NT2/D1 (cell line): ENCODE measurements around the gene MPRIP.

ENCODE experiments used
- DNase-seq: peaks from one replicate; pipeline ENCODE4 v3.0.0-alpha.2; 2011; ENCODE audit warnings: low read depth, low spot score
- H3K27me3 ChIP-seq: 2 replicates; pipeline ENCODE4 v1.6.0; 2011; ENCODE audit warnings: mild to moderate bottlenecking; ENCODE audit not compliant: insufficient read length, insufficient read depth
- H3K36me3 ChIP-seq: 2 replicates; pipeline ENCODE4 v1.6.1; 2011; ENCODE audit warnings: mild to moderate bottlenecking, low read length, mixed read lengths; ENCODE audit not compliant: insufficient read depth, insufficient read length
- H3K4me1 ChIP-seq: 2 replicates; pipeline ENCODE4 v1.5.1; 2011; ENCODE audit not compliant: insufficient read depth, insufficient read length
- H3K4me3 ChIP-seq: 2 replicates; pipeline ENCODE4 v1.5.1; 2011; ENCODE audit warnings: low read depth; ENCODE audit not compliant: insufficient read length
- H3K9ac ChIP-seq: 2 replicates; pipeline ENCODE4 v1.6.0; 2011; ENCODE audit warnings: low read depth; ENCODE audit not compliant: insufficient read length
- H3K9me3 ChIP-seq: 2 replicates; pipeline ENCODE4 v1.5.1; 2011; ENCODE audit warnings: mild to moderate bottlenecking, low read length; ENCODE audit not compliant: insufficient read depth
- SUZ12 ChIP-seq: IDR thresholded peaks from 2 replicates; pipeline ENCODE4 v1.6.1; 2011; ENCODE audit not compliant: insufficient read length, insufficient read depth; ENCODE audit errors: extremely low read depth
- YY1 ChIP-seq: IDR thresholded peaks from 2 replicates; pipeline ENCODE4 v1.6.1; 2011; ENCODE audit not compliant: insufficient read length, insufficient read depth
- ZNF274 ChIP-seq: IDR thresholded peaks from 2 replicates; pipeline ENCODE4 v1.6.1; 2011; ENCODE audit warnings: mild to moderate bottlenecking, low read depth, low read length

The MPRIP gene

GRCh38 chr17:17039911-17040310 is 2.3 kb upstream of the MPRIP start:
- H3K4me3 ChIP-seq = no peak overlapping the region
- H3K9me3 ChIP-seq = no peaks in the 10 kb centered on the region
- peaks cover 10% of the 10 kb centered on the region for H3K27me3 ChIP-seq
- H3K9ac ChIP-seq = no peak overlapping the region
- no peaks in the 10 kb centered on the region for H3K36me3 ChIP-seq
- DNase-seq = no peak
- TF ChIP-seq SUZ12 = no peak
- TF ChIP-seq YY1 = no peak
- no peak for TF ChIP-seq ZNF274
- peaks cover under 1% of the 10 kb centered on the region for H3K4me1 ChIP-seq

DNA sequence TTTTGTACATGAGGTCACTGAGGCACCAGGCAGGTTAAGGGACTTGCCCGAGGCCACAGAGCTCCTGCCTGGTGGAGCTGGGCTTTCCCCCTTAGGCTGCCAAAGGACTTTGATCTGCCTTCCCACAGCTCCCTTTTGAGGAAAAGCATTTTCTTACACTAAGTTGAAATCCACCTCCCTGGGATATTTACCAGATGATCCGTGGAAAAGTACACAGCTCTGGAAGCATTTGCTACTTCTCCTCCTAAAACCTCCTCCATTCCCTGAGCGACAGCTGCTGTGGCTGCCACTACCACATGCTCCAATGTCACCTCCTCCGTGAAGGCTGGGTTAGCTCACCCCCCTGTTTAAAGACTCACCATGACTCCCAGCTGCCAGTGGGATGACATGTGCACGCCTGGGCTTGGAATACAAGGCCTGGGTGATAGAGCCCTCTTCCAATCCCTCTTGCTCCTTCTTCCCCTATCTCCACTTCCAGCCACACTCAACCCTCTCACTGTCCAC is 1.2 kb upstream of the MPRIP start:
- no peaks in the 10 kb centered on the region for H3K36me3 ChIP-seq
- TF ChIP-seq ZNF274 (no peak), SUZ12 (no peak), YY1 (no peak)
- peaks cover 2% of the 10 kb centered on the region for H3K4me1 ChIP-seq
- H3K4me3 ChIP-seq = no peak overlapping the region
- H3K27me3 ChIP-seq = peaks cover 10% of the 10 kb centered on the region
- H3K9ac ChIP-seq = no peak overlapping the region
- H3K9me3 ChIP-seq = peaks cover under 1% of the 10 kb centered on the region; the same call in 1 of the 2 replicates
- no peak for DNase-seq

GRCh38 chr17:17041571-17042383 is 480 bp upstream of the MPRIP start:
- no peaks in the 10 kb centered on the region for H3K36me3 ChIP-seq
- peaks cover 10% of the 10 kb centered on the region for H3K27me3 ChIP-seq
- H3K9ac ChIP-seq = peak overlapping the region; percentile 26
- TF ChIP-seq YY1 = no peak
- no peak for TF ChIP-seq SUZ12
- no peak for TF ChIP-seq ZNF274
- peak overlapping the region; percentile 26 for H3K4me3 ChIP-seq
- H3K4me1 ChIP-seq = peaks cover 2% of the 10 kb centered on the region
- peak; percentile 87 for DNase-seq
- peaks cover 8% of the 10 kb centered on the region; the same call in 1 of the 2 replicates for H3K9me3 ChIP-seq

DNA sequence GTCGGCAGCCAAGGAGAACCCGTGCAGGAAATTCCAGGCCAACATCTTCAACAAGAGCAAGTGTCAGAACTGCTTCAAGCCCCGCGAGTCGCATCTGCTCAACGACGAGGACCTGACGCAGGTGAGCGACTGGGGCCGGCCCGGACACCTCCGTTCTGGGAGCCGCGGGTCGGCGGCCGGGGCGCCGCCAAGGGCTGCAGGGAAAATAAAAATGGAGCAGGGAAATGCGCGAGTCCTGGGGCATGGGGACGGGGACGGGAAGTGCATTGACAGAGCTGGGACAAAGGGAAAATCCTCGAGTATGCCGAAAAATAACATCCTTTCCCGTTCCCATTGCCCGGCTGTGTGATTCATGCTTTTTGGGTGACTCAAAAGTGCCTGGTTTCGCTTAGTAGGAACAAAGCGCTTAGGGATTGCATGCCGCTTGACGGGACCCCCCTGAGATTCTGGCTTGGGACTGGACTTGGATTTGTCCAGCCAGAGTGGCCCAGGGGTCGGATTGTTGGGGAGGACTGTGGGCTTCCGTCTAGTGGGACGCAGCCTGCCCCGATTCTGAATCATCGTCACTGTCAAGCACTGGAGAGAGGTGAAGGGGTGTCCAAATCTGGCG is 699 bp downstream of the MPRIP start:
- H3K4me1 ChIP-seq = peaks cover 2% of the 10 kb centered on the region
- no peak for TF ChIP-seq SUZ12
- no peak for TF ChIP-seq ZNF274
- TF ChIP-seq YY1 = no peak
- peaks cover 9% of the 10 kb centered on the region; the same call in 1 of the 2 replicates for H3K9me3 ChIP-seq
- peak overlapping the region; percentile 72 for H3K4me3 ChIP-seq
- H3K9ac ChIP-seq = peak overlapping the region; percentile 87
- no peak for DNase-seq
- H3K36me3 ChIP-seq = no peaks in the 10 kb centered on the region
- H3K27me3 ChIP-seq = peaks cover 10% of the 10 kb centered on the region

DNA sequence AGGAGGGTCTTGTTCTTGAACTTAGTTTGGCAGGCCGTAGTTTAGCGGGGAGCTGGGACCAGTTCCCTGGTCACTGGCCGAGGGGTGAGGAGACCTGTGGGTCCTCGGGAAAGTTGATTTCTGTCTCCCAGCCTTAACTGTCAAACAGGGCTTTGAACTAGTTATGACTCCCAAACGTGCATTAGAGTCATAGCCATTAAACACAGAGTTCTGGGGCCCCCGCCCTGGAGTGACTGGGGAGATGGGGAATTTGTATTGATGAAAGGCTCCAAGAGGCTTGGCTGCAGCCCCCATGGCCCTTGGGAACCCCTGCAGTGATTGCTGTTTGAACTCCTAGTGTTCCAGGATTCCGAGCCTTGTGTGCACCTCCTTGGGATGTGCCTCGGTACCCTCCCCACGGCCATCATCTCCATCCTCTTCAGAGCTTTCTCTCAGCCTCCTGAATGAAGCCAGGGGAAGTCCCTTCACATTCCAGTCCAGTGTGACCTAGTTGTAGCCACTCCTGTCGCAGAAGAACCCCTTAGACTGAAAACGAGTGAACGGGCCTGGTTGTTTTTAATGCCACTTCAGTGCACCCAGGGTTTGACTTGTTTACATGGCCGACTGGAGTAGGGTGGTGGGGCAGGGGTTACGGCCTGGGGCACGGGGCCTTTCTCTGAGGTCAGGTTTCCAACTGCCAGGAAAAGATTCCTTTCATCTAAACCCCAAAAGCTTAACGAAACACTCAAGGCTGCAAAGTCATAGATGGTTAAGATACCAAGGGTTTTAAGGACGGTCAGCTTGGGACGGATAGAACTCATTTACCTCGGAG is 1.4 kb downstream of the MPRIP start:
- no peak for DNase-seq
- no peak for TF ChIP-seq ZNF274

DNA sequence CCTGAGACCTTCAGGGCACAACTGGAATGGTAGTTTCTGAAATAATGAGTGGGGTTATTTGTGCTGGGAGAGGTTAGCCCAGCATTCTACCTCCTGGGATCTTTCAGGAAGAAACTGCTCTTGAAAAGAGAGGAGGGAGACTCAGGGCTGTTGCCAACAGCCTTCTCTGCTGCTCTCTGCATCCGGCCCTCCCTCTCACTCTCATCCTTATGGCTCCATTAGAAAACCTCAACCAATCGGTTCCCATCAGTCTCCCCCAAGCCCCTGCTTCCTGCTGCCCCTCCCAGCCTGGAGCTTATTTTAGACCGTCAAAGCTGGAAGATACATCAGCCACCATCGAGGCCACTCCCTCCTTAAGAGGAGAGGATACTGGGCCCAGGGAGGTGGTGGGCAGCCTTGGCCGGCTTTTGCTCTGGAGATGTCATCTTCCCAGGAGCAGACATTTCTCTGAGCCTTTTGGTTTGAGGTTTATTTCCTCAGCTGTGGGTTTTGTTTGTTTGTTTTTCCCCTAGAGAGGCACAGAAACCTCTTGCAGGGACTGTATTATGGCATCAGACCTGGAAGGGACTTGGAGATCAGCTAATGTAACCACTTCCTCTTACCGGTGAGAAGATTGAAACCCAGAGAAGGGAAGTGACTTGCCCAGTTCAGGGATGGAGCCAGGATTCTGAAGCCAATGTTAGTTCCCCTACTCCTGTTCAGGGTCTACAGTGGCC is 2.7 kb downstream of the MPRIP start:
- no peak overlapping the region for H3K4me3 ChIP-seq
- peaks cover 10% of the 10 kb centered on the region for H3K27me3 ChIP-seq
- no peak overlapping the region for H3K9ac ChIP-seq
- H3K36me3 ChIP-seq = no peaks in the 10 kb centered on the region
- DNase-seq = no peak
- H3K4me1 ChIP-seq = peaks cover 2% of the 10 kb centered on the region
- no peak for TF ChIP-seq ZNF274
- TF ChIP-seq SUZ12 = no peak
- no peak for TF ChIP-seq YY1
- H3K9me3 ChIP-seq = peaks cover 9% of the 10 kb centered on the region; the same call in 1 of the 2 replicates

More for the DNA sequence above, 1.4 kb downstream of the MPRIP start:
- peaks cover 9% of the 10 kb centered on the region; the same call in 1 of the 2 replicates for H3K9me3 ChIP-seq
- H3K9ac ChIP-seq = peak overlapping the region; percentile 87
- peaks cover 2% of the 10 kb centered on the region for H3K4me1 ChIP-seq
- peak overlapping the region; percentile 72 for H3K4me3 ChIP-seq
- H3K27me3 ChIP-seq = peaks cover 10% of the 10 kb centered on the region
- no peaks in the 10 kb centered on the region for H3K36me3 ChIP-seq
